Measurements from ENCODE around the gene AKAP13.

AKAP13 gene

GRCh38 chr15:85694091-85694490, 313.7 kb downstream of the AKAP13 start:
- TF ChIP-seq FOXM1 (IDR thresholded peaks at IDR 0.05; ENCODE audit: borderline replicate concordance, low read depth) (no peak), TEAD4 (IDR thresholded peaks at IDR 0.05) (no peak)

GRCh38 chr15:85700767-85701166, 320.4 kb downstream of the AKAP13 start:
- TF ChIP-seq FOXM1 (IDR thresholded peaks at IDR 0.05; ENCODE audit: borderline replicate concordance, low read depth) (no peak), EGR1 (IDR thresholded peaks at IDR 0.05) (no peak), RAD21 (IDR thresholded peaks at IDR 0.05; ENCODE audit: low read depth) (no peak), CEBPB (IDR thresholded peaks at IDR 0.05) (no peak), ZBTB7A (IDR thresholded peaks at IDR 0.05; ENCODE audit: low read depth) (no peak), CREB1 (IDR thresholded peaks at IDR 0.05; ENCODE audit: low read depth) (no peak), TAF1 (IDR thresholded peaks at IDR 0.05; ENCODE audit: low read depth) (no peak), NFIC (IDR thresholded peaks at IDR 0.05) (no peak), YY1 (IDR thresholded peaks at IDR 0.05; ENCODE audit: low read depth) (no peak)

GRCh38 chr15:85702321-85703101, 322.1 kb downstream of the AKAP13 start:
- TF ChIP-seq EGR1 (IDR thresholded peaks at IDR 0.05), result no peak
- TF ChIP-seq TAF1 (IDR thresholded peaks at IDR 0.05; ENCODE audit: low read depth), result no peak
- no peak for TF ChIP-seq MAX (IDR thresholded peaks at IDR 0.05)
- no peak for TF ChIP-seq REST (IDR thresholded peaks at IDR 0.05; ENCODE audit: low read depth)
- TF ChIP-seq RAD21 (IDR thresholded peaks at IDR 0.05; ENCODE audit: low read depth), result no peak
- TF ChIP-seq CREB1 (IDR thresholded peaks at IDR 0.05; ENCODE audit: low read depth), result no peak

GRCh38 chr15:85704066-85704465, 323.7 kb downstream of the AKAP13 start:
- TF ChIP-seq EP300 (IDR thresholded peaks at IDR 0.05; ENCODE audit: borderline replicate concordance) (no peak), ZBTB7A (IDR thresholded peaks at IDR 0.05; ENCODE audit: low read depth) (no peak), CREB1 (IDR thresholded peaks at IDR 0.05; ENCODE audit: low read depth) (no peak), TEAD4 (IDR thresholded peaks at IDR 0.05) (no peak), NFIC (IDR thresholded peaks at IDR 0.05) (no peak), FOXM1 (IDR thresholded peaks at IDR 0.05; ENCODE audit: borderline replicate concordance, low read depth) (no peak), YY1 (IDR thresholded peaks at IDR 0.05; ENCODE audit: low read depth) (no peak), MAX (IDR thresholded peaks at IDR 0.05) (no peak), USF1 (IDR thresholded peaks at IDR 0.05) (no peak), TAF1 (IDR thresholded peaks at IDR 0.05; ENCODE audit: low read depth) (no peak), TCF12 (IDR thresholded peaks at IDR 0.05; ENCODE audit: low read depth) (no peak), REST (IDR thresholded peaks at IDR 0.05; ENCODE audit: low read depth) (no peak), CEBPB (IDR thresholded peaks at IDR 0.05) (no peak), RAD21 (IDR thresholded peaks at IDR 0.05; ENCODE audit: low read depth) (no peak), EGR1 (IDR thresholded peaks at IDR 0.05) (no peak)

GRCh38 chr15:85704720-85705429, 324.5 kb downstream of the AKAP13 start:
- TF ChIP-seq NFIC (IDR thresholded peaks at IDR 0.05), result no peak
- TF ChIP-seq YY1 (IDR thresholded peaks at IDR 0.05; ENCODE audit: low read depth), result no peak
- no peak for TF ChIP-seq CEBPB (IDR thresholded peaks at IDR 0.05)
- TF ChIP-seq FOXM1 (IDR thresholded peaks at IDR 0.05; ENCODE audit: borderline replicate concordance, low read depth), result no peak
- no peak for TF ChIP-seq TAF1 (IDR thresholded peaks at IDR 0.05; ENCODE audit: low read depth)
- TF ChIP-seq EGR1 (IDR thresholded peaks at IDR 0.05), result no peak
- no peak for TF ChIP-seq ZBTB7A (IDR thresholded peaks at IDR 0.05; ENCODE audit: low read depth)
- no peak for TF ChIP-seq REST (IDR thresholded peaks at IDR 0.05; ENCODE audit: low read depth)
- no peak for TF ChIP-seq USF1 (IDR thresholded peaks at IDR 0.05)
- no peak for TF ChIP-seq MAX (IDR thresholded peaks at IDR 0.05)
- TF ChIP-seq RAD21 (IDR thresholded peaks at IDR 0.05; ENCODE audit: low read depth), result no peak
- TF ChIP-seq CREB1 (IDR thresholded peaks at IDR 0.05; ENCODE audit: low read depth), result no peak
